ENCODE measurements around the gene VPS37B.

Gene VPS37B

GRCh38 chr12:122875590-122876220 is 20.2 kb downstream of the VPS37B start:
- 0 out of 2 replicates have a peak overlapping the region, but pooled peaks have one; percentile 1 for H3K27ac ChIP-seq
- no peak for TF ChIP-seq CTCF (conservative IDR thresholded peaks at IDR 0.05)

GRCh38 chr12:122874081-122874480 is 21.8 kb downstream of the VPS37B start:
- no peak for TF ChIP-seq CTCF (conservative IDR thresholded peaks at IDR 0.05)
- peak overlapping the region; percentile 99 for H3K27ac ChIP-seq

GRCh38 chr12:122873540-122873939 is 22.4 kb downstream of the VPS37B start:
- H3K27ac ChIP-seq: peak overlapping the region; percentile 99
- no peak for TF ChIP-seq CTCF (conservative IDR thresholded peaks at IDR 0.05)

GRCh38 chr12:122872815-122873361 is 23.0 kb downstream of the VPS37B start:
- TF ChIP-seq CTCF (conservative IDR thresholded peaks at IDR 0.05): no peak
- H3K27ac ChIP-seq: peak overlapping the region; percentile 99

- TF ChIP-seq CTCF (conservative IDR thresholded peaks at IDR 0.05): no peak
- H3K27ac ChIP-seq: peak overlapping the region; percentile 99
Observed at GRCh38 chr12:122871851-122872780, 23.8 kb downstream of the VPS37B start.

- TF ChIP-seq CTCF (conservative IDR thresholded peaks at IDR 0.05): no peak
- peak overlapping the region; percentile 99 for H3K27ac ChIP-seq
Observed at GRCh38 chr12:122870867-122871664, 24.9 kb downstream of the VPS37B start.

Measured in VCaP (cell line).